ENCODE results near the gene BCL11B. TPM values are rescaled to one million over a fixed set of nuclear protein-coding genes. Genes with fewer than 3 reads are reported as not detected.

Gene BCL11B
- total and polyA plus RNA-seq, 5 experiments from 2014 or later = 8.2 to 209 (median 12.1) TPM

DNA sequence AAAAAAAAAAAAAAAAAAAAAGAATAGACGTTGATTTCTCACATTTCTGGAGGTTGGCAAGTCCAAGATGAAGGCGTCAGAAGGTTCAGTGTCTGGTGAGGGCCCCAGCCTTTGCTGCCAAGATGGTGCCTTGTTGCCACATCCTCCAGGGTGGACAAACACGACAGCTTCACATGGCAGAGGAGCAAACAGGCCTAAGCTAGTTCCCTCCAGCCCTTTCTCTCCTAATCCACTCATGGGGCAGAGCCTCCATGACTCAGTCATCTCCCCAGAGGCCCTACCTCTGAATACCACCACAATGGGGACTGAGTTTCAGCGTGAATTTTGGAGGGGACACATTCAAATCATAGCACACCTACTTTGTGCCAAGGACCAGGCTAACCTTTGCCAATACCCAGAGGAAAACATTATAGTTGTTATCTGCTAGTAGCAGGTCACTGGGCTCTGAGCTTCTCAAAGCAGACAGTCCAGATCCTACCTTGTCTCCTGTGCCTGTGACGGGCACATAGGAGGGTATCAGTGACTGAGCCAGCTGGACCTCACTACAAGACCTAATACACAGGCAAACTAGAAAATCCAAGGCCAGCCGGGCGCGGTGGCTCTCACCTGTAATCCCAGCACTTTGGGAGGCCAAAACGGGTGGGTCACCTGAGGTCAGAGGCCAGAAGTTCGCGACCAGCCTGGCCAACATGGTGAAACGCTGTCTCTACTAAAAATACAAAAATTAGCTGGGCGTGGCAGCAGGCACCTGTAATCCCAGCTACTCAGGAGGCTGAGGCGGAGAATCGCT lies 10.5 kb upstream of the BCL11B start:
- peaks cover 0 to 13% (median 0%) of the 10 kb centered on the region in 5 donors for H3K27me3 Mint-ChIP-seq
- peaks cover 12 to 45% (median 24%) of the 10 kb centered on the region in 4 donors for H3K4me1 Mint-ChIP-seq
- DNase-seq (no peak), ATAC-seq (no peak)
- H3K9me3 Mint-ChIP-seq = peaks cover 0 to 1% (median 0%) of the 10 kb centered on the region in 9 donors
- H3K27ac Mint-ChIP-seq = peak overlapping the region in 1 of 10 donors; percentile 48
- no peak overlapping the region for H3K4me3 Mint-ChIP-seq
- H3K36me3 Mint-ChIP-seq = no peaks in the 10 kb centered on the region
- POLR2A ChIA-PET = no interaction called here

DNA sequence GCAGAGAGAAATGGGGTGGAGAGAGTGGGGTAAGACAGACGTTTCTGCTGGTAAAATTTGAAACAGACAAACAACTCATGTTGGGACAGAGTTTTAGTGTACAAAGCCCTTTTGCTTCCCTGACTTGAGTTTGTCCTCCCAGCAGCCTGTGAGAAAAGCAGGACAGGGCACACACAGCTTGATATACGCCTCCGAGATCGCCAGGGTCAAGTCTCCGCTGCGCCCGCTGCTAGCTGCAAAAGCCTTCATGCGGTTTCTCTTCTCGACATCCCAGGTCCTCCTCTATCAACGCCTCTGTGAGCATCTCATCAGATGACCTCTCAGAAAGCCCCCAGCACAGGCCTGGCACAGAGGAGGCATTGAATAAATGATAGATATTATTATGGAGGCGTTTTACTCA lies 9.4 kb upstream of the BCL11B start:
- H3K9me3 Mint-ChIP-seq = no peaks in the 10 kb centered on the region
- no peak for DNase-seq
- H3K36me3 Mint-ChIP-seq = no peaks in the 10 kb centered on the region
- peak overlapping the region in 3 of 10 donors; percentile 10 to 23 (median 11) for H3K27ac Mint-ChIP-seq
- peaks cover 0 to 13% (median 0%) of the 10 kb centered on the region in 5 donors for H3K27me3 Mint-ChIP-seq
- ATAC-seq = no peak
- POLR2A ChIA-PET = no interaction called here
- peaks cover 16 to 43% (median 32%) of the 10 kb centered on the region in 4 donors for H3K4me1 Mint-ChIP-seq
- no peak overlapping the region for H3K4me3 Mint-ChIP-seq

DNA sequence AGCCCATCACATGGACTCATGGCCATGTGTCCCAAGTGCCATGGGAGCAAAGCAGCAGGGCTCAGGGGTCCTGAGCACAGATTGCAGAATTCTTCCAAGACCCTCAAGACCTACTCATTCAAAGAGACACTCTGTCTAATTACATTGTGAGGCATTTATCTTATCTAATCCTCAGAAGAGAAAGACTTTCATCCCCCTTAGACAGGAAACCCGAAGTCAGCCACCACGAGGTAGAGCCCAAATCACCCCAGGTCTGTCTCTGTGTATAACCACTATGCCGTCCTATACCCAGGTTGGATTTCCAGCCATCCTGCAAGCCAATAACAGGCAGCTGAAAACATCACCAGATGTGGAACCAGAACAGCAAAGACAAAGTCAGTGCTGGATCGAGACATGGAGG lies 8.9 kb upstream of the BCL11B start:
- Mint-ChIP-seq H3K4me1 (peaks cover 16 to 42% (median 35%) of the 10 kb centered on the region in 4 donors), H3K27ac (peak overlapping the region in 6 of 10 donors; percentile 11 to 75 (median 32)), H3K9me3 (no peaks in the 10 kb centered on the region), H3K27me3 (peaks cover 0 to 13% (median 0%) of the 10 kb centered on the region in 5 donors), H3K4me3 (peak overlapping the region in 6 of 10 donors; percentile 4 to 48 (median 34)), H3K36me3 (no peaks in the 10 kb centered on the region)
- peak in 3 of 10 donors; percentile 20 to 48 (median 43) for DNase-seq
- POLR2A ChIA-PET = no interaction called here
- peak; percentile 86 to 94 for ATAC-seq

DNA sequence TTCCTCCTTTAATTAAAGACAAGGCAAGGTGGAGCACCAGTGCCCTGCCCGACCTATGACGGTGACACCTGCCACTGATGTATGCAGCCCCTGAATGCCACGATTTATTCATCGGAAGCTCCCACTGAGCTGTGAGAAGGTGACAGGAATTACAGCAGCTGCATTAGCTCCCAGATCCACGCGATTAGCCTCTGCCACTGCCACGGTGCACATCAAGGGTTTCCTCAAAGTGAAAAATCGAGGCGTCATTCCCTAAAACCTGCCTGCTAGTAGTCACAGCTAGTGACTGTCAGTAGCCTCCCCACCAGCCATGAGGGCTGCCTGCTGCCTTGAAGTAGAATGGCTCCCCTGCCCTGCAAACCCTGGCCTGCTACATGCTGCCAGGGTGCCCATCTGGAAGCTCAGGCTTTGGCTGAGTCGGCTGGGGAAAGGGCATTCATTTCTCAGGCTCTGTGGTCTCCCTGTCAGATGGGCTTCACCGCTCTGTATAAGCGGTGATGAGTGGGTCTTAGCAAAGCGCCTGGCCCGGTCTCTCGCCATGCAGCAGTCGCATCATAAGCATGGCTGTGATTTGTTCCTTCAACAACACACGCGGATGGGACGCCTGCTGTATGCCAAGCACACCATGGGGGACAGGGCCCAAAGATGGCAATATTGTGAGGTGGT lies 8.2 kb upstream of the BCL11B start:
- ATAC-seq = no peak
- Mint-ChIP-seq H3K27ac (no peak overlapping the region), H3K9me3 (no peaks in the 10 kb centered on the region), H3K27me3 (peaks cover 0 to 9% (median 0%) of the 10 kb centered on the region in 5 donors), H3K4me1 (peaks cover 16 to 43% (median 39%) of the 10 kb centered on the region in 4 donors), H3K4me3 (no peak overlapping the region), H3K36me3 (no peaks in the 10 kb centered on the region)
- POLR2A ChIA-PET = interaction anchor here (0.6 kb wide), 1 partner anchor 1990 kb away, joined by 3 read pairs; no protein-coding TSS in a partner anchor
- no peak for DNase-seq

DNA sequence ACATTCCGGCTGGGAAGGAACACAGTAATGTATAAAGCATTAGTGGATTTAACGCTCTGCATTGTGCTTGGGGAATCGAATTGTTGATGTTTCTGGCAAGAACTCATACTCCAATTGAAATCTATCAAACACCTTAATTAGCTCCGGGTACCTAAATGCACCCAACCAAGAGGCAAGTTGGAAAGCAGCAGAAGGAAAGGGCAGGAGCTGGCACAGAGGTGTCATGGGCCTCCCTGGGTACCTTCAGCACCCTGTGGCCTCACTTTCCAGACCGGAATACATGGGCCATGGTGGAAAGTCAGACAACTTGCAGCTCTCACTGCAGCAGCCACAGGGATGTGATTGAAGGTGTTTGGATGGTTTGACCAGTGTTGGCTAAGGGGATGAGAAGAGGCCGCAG lies 6.8 kb upstream of the BCL11B start:
- Mint-ChIP-seq H3K9me3 (no peaks in the 10 kb centered on the region), H3K4me1 (peaks cover 19 to 51% (median 43%) of the 10 kb centered on the region in 4 donors), H3K27me3 (peaks cover 0 to 5% (median 0%) of the 10 kb centered on the region in 5 donors), H3K27ac (peak overlapping the region in 1 of 10 donors; percentile 21), H3K4me3 (no peak overlapping the region), H3K36me3 (no peaks in the 10 kb centered on the region)
- POLR2A ChIA-PET = interaction anchor here (0.6 kb wide), 1 partner anchor 1267 kb away, joined by 5 read pairs; no protein-coding TSS in a partner anchor
- ATAC-seq = no peak
- DNase-seq = no peak

DNA sequence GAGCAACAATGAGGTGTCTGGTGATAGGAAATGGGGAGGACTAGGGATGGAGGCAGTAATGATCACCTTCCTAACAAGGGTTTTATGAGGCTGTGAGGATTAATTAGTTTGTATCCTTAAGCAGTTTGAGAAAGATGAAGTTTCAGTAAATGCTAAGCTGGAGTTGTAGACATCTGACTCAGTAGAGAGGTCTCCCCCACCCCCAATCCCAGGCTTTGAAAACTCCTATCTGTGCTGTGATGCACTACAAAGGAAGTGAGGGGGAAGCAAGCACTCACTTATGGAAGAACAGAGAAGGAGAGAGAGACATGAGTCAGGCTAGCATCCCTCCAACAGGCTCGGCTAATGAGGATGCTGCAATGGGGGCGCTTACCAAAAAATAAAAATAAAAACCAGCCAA lies 5.5 kb upstream of the BCL11B start:
- Mint-ChIP-seq H3K9me3 (no peaks in the 10 kb centered on the region), H3K4me1 (peaks cover 19 to 57% (median 50%) of the 10 kb centered on the region in 4 donors), H3K27ac (peak overlapping the region in 4 of 10 donors; percentile 21 to 65 (median 44)), H3K4me3 (peak overlapping the region in 2 of 10 donors; percentile 1 to 12), H3K27me3 (peaks cover 0 to 5% (median 0%) of the 10 kb centered on the region in 5 donors), H3K36me3 (no peaks in the 10 kb centered on the region)
- POLR2A ChIA-PET = interaction anchor here (0.7 kb wide), 1 partner anchor 1136 kb away, joined by 3 read pairs; no protein-coding TSS in a partner anchor
- ATAC-seq (no peak), DNase-seq (no peak)

DNA sequence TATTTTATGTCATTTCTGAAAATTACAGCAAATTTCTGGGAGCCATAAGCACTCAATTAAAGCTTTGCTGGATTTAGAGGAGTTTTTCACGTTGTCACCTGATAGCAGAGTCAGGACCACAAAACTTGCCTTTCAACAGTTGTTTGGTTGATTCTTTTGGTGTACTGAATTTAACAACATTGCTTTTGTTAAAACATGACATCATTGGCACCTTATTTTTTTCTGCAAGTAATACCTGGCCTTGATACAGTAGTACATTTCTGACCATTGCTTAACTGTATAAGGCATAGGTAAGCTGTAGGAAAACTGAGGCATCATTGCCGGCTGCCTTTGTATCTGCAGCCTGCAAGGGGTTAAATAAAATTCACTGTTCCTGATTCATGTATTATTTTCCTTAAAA lies 4.5 kb upstream of the BCL11B start:
- Mint-ChIP-seq H3K4me3 (no peak overlapping the region), H3K27me3 (peaks cover 0 to 6% (median 0%) of the 10 kb centered on the region in 5 donors), H3K36me3 (peaks cover under 1 to 2% (median 1%) of the 10 kb centered on the region in 3 donors), H3K27ac (peak overlapping the region in 1 of 10 donors; percentile 89), H3K9me3 (peaks cover 0 to under 1% (median 0%) of the 10 kb centered on the region in 9 donors), H3K4me1 (peaks cover 23 to 60% (median 51%) of the 10 kb centered on the region in 4 donors)
- no peak for ATAC-seq
- no peak for DNase-seq
- POLR2A ChIA-PET = interaction anchor here (0.7 to 17.4 kb wide), 2 partner anchors 40 to 1134 kb away, joined by 3 to 1316 read pairs; no protein-coding TSS in a partner anchor

DNA sequence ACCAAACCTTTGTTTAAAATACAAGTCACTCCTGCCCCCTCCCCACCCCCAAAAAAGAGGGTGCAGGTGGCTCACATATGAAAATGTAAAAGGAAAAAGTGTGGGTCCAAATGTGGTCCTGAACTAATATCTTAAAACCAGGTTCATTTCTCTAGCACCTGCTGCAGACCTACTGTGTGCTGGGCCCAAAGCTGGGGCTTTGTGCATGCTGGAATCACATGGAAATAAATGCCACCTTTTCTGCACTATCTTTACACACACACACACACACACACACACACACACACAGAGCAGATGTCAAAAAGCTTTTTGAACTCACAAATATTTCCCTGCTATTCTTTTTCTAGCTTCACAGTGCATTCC lies 3.2 kb upstream of the BCL11B start:
- H3K4me1 Mint-ChIP-seq = peaks cover 17 to 47% (median 40%) of the 10 kb centered on the region in 4 donors
- H3K36me3 Mint-ChIP-seq = peaks cover 5 to 6% (median 5%) of the 10 kb centered on the region in 3 donors
- H3K4me3 Mint-ChIP-seq = peak overlapping the region; percentile 16 to 96 (median 94)
- POLR2A ChIA-PET = interaction anchor here (0.5 to 17.4 kb wide), 11 partner anchors 39 to 1975 kb away, joined by 3 to 1316 read pairs (median 5); no protein-coding TSS in a partner anchor
- DNase-seq (peak in 1 of 10 donors; percentile 6), ATAC-seq (no peak)
- H3K9me3 Mint-ChIP-seq = peaks cover 0 to 4% (median 0%) of the 10 kb centered on the region in 9 donors
- peaks cover 0 to 9% (median 0%) of the 10 kb centered on the region in 5 donors for H3K27me3 Mint-ChIP-seq
- H3K27ac Mint-ChIP-seq = peak overlapping the region; percentile 64 to 92 (median 84)

DNA sequence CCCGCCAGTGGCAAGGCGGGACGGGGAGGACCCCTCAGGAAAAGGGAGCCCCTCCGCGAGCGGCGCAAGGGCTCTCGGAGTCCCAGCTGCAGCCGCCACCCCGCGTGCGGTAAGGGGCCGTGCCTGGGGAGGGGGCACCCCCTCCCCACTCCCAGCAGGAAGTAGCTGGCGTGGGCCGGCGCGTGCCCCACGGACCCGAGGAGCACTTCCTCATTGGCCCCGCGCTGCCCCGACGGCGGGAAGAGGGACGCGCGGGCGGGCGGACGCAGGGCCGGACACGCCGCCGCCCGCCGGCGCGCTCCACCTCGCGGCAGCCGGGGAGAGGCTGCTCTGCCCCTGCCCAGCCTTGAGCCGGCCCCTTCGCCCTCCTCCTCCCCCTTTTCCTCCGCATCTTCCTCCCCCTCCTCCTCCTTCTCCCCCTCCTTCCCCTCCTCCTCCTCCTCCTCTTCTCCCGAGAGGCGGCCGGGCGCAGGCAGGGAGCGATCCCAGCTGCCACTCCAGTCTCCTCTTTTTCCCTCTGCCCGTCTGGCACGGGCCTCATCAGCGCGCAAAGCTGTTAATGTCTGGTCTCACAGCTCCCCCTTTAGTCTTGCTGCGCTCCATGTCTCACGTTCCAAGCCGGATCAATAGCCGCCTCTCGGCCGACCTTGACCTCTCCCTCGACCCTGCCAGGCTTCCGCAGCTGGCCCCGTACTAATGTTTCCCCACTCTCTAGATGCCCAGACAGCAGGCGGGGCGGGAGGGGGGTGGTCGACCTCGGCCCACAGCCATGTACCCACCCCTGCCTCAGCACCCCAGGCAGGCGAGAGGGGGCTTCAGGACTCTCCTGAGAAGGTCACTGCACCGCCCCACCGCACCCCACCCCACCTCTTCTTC lies 2.6 kb upstream of the BCL11B start:
- ATAC-seq = peak; percentile 11 to 15
- DNase-seq = peak in 6 of 10 donors; percentile 44 to 75 (median 52)
- Mint-ChIP-seq H3K4me3 (peak overlapping the region; percentile 90 to 96 (median 94)), H3K27ac (peak overlapping the region; percentile 80 to 93 (median 89)), H3K4me1 (peaks cover 15 to 45% (median 40%) of the 10 kb centered on the region in 4 donors), H3K27me3 (peaks cover 0 to 9% (median 0%) of the 10 kb centered on the region in 5 donors), H3K36me3 (peaks cover 8 to 10% (median 9%) of the 10 kb centered on the region in 3 donors), H3K9me3 (peaks cover 0 to 7% (median 0%) of the 10 kb centered on the region in 9 donors)
- POLR2A ChIA-PET = interaction anchor here (0.5 to 17.4 kb wide), 11 partner anchors 38 to 1974 kb away, joined by 3 to 1316 read pairs (median 5); no protein-coding TSS in a partner anchor

DNA sequence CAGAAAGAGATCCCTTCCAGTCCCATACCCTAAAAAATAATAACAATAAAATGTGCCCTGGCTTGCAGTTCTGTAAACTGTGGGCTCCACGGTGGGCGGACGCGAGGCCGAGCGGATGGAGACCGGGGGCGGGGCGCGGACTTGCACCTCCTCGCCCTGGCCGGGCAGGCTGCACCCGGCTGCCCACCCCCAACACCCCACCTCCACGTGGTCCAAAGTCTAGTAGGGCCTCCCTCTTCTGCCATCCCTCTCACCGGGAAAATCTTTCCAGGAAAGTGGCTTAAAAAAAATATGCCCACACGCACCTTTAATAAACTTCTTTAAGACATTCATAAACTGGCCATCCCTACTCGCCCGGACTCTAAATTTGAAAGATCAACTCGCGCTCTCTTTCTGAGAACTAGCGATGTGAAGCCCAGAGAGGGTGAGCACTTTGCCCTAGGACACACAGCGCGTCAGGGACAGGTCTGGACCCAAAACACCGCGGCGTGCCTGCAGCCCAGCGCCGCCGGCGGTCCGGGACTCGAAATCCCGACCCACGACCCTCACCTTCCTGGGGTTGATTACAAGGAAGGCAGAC lies 1.9 kb upstream of the BCL11B start:
- ATAC-seq = no peak
- Mint-ChIP-seq H3K4me3 (peak overlapping the region; percentile 76 to 93 (median 86)), H3K27me3 (peaks cover 0 to 9% (median 0%) of the 10 kb centered on the region in 5 donors), H3K4me1 (peaks cover 15 to 46% (median 39%) of the 10 kb centered on the region in 4 donors), H3K36me3 (peaks cover 10 to 15% (median 14%) of the 10 kb centered on the region in 3 donors), H3K27ac (peak overlapping the region in 9 of 10 donors; percentile 54 to 87 (median 62)), H3K9me3 (peaks cover 0 to 7% (median 0%) of the 10 kb centered on the region in 9 donors)
- peak in 2 of 10 donors; percentile 23 to 30 for DNase-seq
- POLR2A ChIA-PET = interaction anchor here (0.7 to 17.4 kb wide), 8 partner anchors 14 to 1296 kb away, joined by 3 to 1316 read pairs (median 236); no protein-coding TSS in a partner anchor
